ENCODE measurements around the gene ZNG1E.
"Not testable (repeated sequence)": the region's sequence is repeated elsewhere in the genome, so short reads cannot be mapped to it uniquely, and the experiment has no call there.

ZNG1E gene

DNA sequence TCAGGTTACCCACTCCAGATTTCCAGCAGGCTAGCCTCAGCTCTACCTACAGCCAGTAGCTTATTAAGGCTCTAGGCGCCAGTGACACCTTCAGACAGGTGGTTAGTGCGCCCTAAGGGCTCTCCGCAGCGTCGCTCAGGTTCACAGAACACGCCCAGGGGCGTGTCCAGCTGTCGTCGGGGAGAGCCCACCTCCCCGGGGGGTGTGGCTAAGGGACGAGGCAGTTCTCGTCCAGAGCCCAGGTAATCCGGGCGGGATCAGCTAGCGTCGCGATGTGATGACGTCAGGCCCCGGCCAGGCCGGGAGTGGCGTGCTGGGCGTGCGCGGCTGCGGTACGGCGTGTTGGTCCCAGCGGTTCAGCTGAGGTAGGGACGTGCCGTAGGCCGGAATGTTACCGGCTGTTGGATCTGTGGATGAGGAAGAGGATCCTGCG, at the start of gene ZNG1E:
ZNG1E (plus strand) TSS at position 340 of the 433 bp plus-strand sequence; CDS start at position 389, 49 bp downstream.
- DNase-seq (ENCODE audit: low read depth in 3 of 3): peak; percentile 26 to 51 (median 47)

DNA sequence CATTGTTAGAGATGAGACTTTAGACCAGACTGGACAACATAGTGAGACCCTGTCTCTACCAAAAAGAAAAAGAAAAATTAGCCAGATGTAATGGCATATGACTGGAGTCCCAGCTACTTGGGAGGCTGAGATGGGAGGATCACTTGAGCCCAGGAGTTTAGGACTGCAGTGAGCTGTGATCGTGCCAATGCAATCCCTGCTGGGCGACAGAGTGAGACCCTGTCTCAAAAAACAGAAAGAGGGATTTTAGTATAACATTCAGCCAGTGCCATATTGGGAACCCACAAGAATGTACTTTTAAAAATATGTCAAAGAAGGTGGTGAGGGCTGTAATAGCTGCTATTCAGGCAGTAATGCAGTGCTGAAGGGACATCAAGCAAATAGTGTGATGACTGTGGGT, 2.1 kb upstream of the ZNG1E start:
- not testable (repeated sequence) for DNase-seq (ENCODE audit: low read depth in 3 of 3)

DNA sequence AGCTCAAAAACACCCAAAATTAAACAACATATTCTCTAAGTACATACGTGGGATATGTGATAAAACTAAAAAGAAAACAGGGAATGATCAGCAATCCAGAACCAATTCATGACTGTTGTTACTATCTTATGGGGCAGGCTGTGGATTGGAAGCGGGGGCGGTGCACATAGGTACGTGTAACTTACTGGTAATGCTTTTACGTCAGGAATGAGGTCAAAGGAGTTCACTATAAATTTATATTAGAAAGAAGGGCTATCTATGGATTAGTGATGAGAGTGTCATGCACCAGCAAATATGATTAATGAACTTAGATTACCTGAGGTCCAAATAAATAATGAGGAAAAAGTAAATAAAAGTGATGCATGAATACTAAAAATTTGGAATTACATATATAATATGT, 710 bp upstream of the ZNG1E start:
- not testable (repeated sequence) for DNase-seq (ENCODE audit: low read depth in 3 of 3)

DNA sequence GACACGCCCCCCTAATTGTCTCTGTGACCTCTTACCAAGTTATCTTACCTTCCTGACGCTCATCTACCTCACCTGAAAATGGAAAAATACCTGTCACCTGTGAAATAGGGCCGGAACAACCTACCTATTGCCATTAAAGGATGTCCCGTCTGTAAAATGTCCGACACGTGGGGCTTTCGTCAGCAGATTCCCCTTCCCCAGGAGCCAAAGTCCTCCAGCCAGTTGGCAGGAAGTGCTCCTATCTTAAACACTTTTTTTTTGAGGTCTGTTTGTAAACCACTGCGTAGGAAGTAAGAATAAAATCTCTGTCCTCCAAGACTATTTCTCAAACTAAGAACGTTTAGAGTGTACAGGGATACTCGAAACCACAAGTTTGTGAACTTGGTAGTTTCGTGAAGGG, 661 bp downstream of the ZNG1E start:
- DNase-seq (ENCODE audit: low read depth in 3 of 3): peak in 1 of 3 experiments; percentile 0

DNA sequence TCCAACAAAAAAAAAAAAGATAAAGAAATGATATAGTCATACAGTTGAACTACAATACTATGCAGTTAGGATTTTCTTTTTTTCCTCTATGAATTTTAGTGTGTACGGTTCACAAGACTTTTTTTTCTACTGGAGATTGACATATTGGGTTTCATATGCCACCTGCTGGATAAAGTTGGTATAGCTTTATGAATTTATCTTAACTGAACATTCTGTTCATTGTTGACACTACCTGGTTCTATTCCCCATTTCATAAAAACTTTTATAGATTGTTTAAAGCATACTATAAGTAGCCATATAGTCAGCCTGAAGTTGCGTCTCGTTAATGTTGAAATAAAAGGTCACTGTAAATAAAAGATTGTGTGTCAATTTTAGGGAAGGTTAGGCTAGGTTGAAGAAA, 2.8 kb downstream of the ZNG1E start:
- DNase-seq (ENCODE audit: low read depth in 3 of 3): not testable (repeated sequence)

DNA sequence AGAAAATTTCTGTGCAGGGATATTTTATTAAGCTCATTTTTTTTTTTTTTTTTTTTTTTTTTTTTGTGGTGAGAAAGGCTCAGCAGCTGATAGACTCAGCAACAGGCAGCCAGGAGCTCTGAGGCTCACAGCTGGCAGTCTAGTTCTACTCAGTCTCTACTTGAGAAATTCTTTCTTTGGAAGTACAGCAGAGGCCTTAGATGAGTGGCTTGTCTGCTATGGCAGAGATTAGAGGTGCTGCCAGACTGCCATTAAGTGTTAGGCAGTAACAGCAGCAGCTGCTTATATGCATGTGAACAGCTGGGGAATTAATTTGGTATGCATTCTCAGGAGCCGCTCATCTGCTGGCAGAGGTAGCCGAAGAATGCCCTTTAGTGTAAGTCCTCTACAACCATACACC, 27.8 kb downstream of the ZNG1E start:
- DNase-seq (ENCODE audit: low read depth in 3 of 3): not testable (repeated sequence)

DNA sequence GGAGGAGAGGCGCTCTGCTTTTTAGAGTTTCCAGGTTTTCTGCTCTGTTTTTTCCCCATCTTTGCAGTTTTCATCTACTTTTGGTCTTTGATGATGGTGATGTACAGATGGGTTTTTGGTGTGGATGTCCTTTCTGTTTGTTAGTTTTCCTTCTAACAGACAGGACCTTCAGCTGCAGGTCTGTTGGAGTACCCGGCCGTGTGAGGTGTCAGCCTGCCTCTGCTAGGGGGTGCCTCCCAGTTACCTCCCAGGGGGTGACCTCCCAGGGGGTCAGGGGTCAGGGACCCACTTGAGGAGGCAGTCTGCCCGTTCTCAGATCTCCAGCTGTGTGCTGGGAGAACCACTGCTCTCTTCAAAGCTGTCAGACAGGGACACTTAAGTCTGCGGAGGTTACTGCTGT, 38.7 kb downstream of the ZNG1E start:
- DNase-seq (ENCODE audit: low read depth in 3 of 3): not testable (repeated sequence)

DNA sequence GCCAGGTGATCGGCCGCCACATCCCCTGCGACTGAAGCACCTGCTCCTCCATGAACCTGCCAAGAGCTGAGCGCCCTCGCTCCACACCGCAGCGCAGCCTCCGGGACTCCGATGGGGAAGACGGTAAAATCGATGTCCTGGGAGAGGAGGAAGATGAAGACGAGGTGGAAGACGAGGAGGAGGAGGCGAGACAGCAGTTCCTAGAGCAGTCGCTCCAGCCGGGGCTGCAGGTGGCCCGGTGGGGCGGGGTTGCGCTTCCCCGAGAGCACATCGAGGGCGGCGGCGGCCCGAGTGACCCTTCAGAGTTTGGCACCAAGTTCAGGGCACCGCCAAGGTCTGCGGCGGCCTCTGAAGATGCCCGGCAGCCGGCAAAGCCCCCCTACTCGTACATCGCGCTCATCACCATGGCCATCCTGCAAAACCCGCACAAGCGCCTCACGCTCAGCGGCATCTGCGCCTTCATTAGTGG, 61.4 kb downstream of the ZNG1E start, which contains the start of gene FOXD4L4:
FOXD4L4 (plus strand) TSS at position 51 of the 469 bp plus-strand sequence; CDS start at position 51, 0 bp downstream.
- DNase-seq (ENCODE audit: low read depth in 3 of 3): not testable (repeated sequence)

DNA sequence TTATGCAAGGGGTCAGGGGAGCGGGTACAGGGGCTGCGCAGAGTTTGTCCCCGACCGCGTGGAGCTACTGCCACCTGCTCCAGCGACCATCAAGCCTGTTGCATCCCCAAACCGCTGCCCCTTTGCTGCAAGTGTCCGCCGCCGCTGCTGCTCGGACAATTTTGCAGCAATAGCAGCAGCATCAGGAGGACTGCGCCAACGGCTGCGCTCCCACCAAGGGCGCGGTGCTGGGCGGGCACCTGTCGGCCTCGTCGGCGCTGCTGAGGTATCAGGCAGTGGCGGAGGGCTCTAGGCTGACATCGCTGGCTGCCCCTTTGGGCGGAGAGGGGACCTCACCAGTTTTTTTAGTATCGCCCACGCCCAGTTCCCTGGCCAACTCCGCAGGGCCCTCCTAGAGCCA, 62.4 kb downstream of the ZNG1E start:
- not testable (repeated sequence) for DNase-seq (ENCODE audit: low read depth in 3 of 3)

All from stimulated activated CD4-positive, alpha-beta T cell treated with anti-CD3 and anti-CD28 coated beads, TNF-alpha, amount 100 ng/mL, for 4 hours (primary cell).